Measurements from ENCODE around the gene MYBPHL. TPM values are rescaled to one million over a fixed set of nuclear protein-coding genes. Genes with fewer than 3 reads are reported as not detected.

The MYBPHL gene
- total and polyA plus RNA-seq, 2 of the 13 experiments (the other 11 are each of a cell fraction or from before 2014, with no cell fraction given) = 3.7 to 3.8 TPM

- TF ChIP-seq ZKSCAN8 (CRISPR knock-in tag; IDR thresholded peaks at IDR 0.05; ENCODE audit: borderline replicate concordance) (no peak), AKAP8 (CRISPR knock-in tag; IDR thresholded peaks at IDR 0.05) (0 out of 2 replicates have a peak, but pooled peaks have one; percentile 43), ARID4A (CRISPR knock-in tag; IDR thresholded peaks at IDR 0.05; ENCODE audit: borderline replicate concordance) (0 out of 2 replicates have a peak, but pooled peaks have one; percentile 13), HNRNPLL (IDR thresholded peaks at IDR 0.05; ENCODE audit: low read depth, low read length, poor library complexity, severe bottlenecking) (peak; percentile 17), ZFP91 (CRISPR knock-in tag; IDR thresholded peaks at IDR 0.05; ENCODE audit: borderline replicate concordance) (peak; percentile 33; the same call in 1 of the 2 replicates), ZC3H13 (CRISPR knock-in tag; IDR thresholded peaks at IDR 0.05) (no peak), DBP (CRISPR knock-in tag; IDR thresholded peaks at IDR 0.05; ENCODE audit: not compliant biosample characterization) (no peak), POLR2AphosphoS5 (IDR thresholded peaks at IDR 0.05; ENCODE audit: low read depth, low read length) (peak; percentile 7; the same call in 1 of the 2 replicates), SP5 (CRISPR knock-in tag; IDR thresholded peaks at IDR 0.05; ENCODE audit: borderline replicate concordance, low read depth) (0 out of 2 replicates have a peak, but pooled peaks have one; percentile 1), MED8 (CRISPR knock-in tag; IDR thresholded peaks at IDR 0.05; ENCODE audit: insufficient replicate concordance) (no peak), NFIC (IDR thresholded peaks at IDR 0.05; ENCODE audit: low read length) (no peak), PITX1 (CRISPR knock-in tag; IDR thresholded peaks at IDR 0.05) (no peak), ZBTB33 (CRISPR knock-in tag; IDR thresholded peaks at IDR 0.05) (0 out of 2 replicates have a peak, but pooled peaks have one; percentile 49), GTF3A (CRISPR knock-in tag; conservative IDR thresholded peaks at IDR 0.05) (no peak), HNRNPL (IDR thresholded peaks at IDR 0.05; ENCODE audit: low read depth, low read length) (peak; percentile 85), ELK4 (CRISPR knock-in tag; IDR thresholded peaks at IDR 0.05; ENCODE audit: borderline replicate concordance) (no peak), TCF7L2 (IDR thresholded peaks at IDR 0.05; ENCODE audit: low read depth, low read length) (no peak), ZNF652 (CRISPR knock-in tag; IDR thresholded peaks at IDR 0.05; ENCODE audit: borderline replicate concordance, low read depth) (no peak), GATA4 (IDR thresholded peaks at IDR 0.05; ENCODE audit: borderline replicate concordance, low read depth) (no peak)
Measured at GRCh38 chr1:109307274-109308021, 637 bp upstream of the MYBPHL start (continued).
